ENCODE data around the gene PRELID3B. TPM values are rescaled to one million over a fixed set of nuclear protein-coding genes. Genes with fewer than 3 reads are reported as not detected.

The PRELID3B gene
- total RNA-seq (2016; rRNA removed; fragmentation: Illumina TruSeq; extraction: Trizol) (42.6 and 59.8 TPM in 2 replicates), polyA plus RNA-seq (2011; rRNA removed) (19.5 and 23.3 TPM in 2 replicates), polyA minus RNA-seq (2011; rRNA and poly(A)+ RNA removed; ENCODE audit: low replicate concordance) (35.2 and 278 TPM in 2 replicates), Bru-seq, nascent RNA (percentile 75 among the genes with signal in this experiment), BruChase-seq, experiment 1, labeled RNA remaining after a 6-hour chase (percentile 94 among the genes with signal in this experiment), BruChase-seq, experiment 2, labeled RNA remaining after a 2-hour chase (percentile 87 among the genes with signal in this experiment)
- total RNA-seq (2016; cell fraction: cytosol; rRNA removed; fragmentation: Illumina TruSeq; extraction: Trizol; ENCODE audit: low read depth): 19.8 and 23.7 TPM in 2 replicates
- 40.7 and 62.3 TPM in 2 replicates for total RNA-seq (2016; cell fraction: insoluble cytoplasmic fraction; rRNA removed; fragmentation: Illumina TruSeq; extraction: Trizol)
- total RNA-seq (2016; cell fraction: membrane; rRNA removed; fragmentation: Illumina TruSeq; extraction: Trizol): 47.0 and 50.1 TPM in 2 replicates
- 15.4 and 21.0 TPM in 2 replicates for total RNA-seq (2016; cell fraction: nucleus; rRNA removed; fragmentation: Illumina TruSeq; extraction: Trizol)
- polyA plus RNA-seq (2011; cell fraction: cytosol; rRNA removed): 7.1 and 11.2 TPM in 2 replicates
- 6.0 and 7.6 TPM in 2 replicates for polyA plus RNA-seq (2011; cell fraction: nucleus; rRNA removed)
- polyA plus RNA-seq (2012): 17.6 and 21.3 TPM in 2 replicates
- 16.2 and 20.1 TPM in 2 replicates for polyA plus RNA-seq (2016; cell fraction: cytosol; fragmentation: Illumina TruSeq; extraction: Trizol; ENCODE audit: low read depth)
- 46.4 and 46.8 TPM in 2 replicates for polyA plus RNA-seq (2016; cell fraction: insoluble cytoplasmic fraction; fragmentation: Illumina TruSeq; extraction: Trizol; ENCODE audit: low read depth)
- polyA plus RNA-seq (2016; cell fraction: membrane; fragmentation: Illumina TruSeq; extraction: Trizol; ENCODE audit: low read depth): 29.0 and 30.9 TPM in 2 replicates
- polyA plus RNA-seq (2016; cell fraction: nucleus; fragmentation: Illumina TruSeq; extraction: Trizol; ENCODE audit: insufficient read depth, low read depth): 22.7 and 25.0 TPM in 2 replicates
- 23.0 and 32.6 TPM in 2 replicates for polyA minus RNA-seq (2011; cell fraction: cytosol; rRNA and poly(A)+ RNA removed)
- 9.5 and 14.8 TPM in 2 replicates for polyA minus RNA-seq (2011; cell fraction: nucleus; rRNA and poly(A)+ RNA removed)
- long read RNA-seq, experiment 1, transcript PRELID3B-201 (6 exons, 2,626 nt): major isoform, 15 of 41 reads
- long read RNA-seq, experiment 1, partial matches to known transcripts: 1 of 41 reads
- long read RNA-seq, experiment 1, other reads (novel, unspliced or antisense): 24 of 41 reads
- long read RNA-seq, experiment 2, transcript PRELID3B-201 (6 exons, 2,626 nt): major isoform, 15 of 44 reads
- long read RNA-seq, experiment 2, partial matches to known transcripts: 4 of 44 reads
- long read RNA-seq, experiment 2, other reads (novel, unspliced or antisense): 25 of 44 reads

GRCh38 chr20:59042151-59042795 is at the start of gene PRELID3B:
PRELID3B (minus strand) TSS chr20:59042786; CDS start chr20:59042730, 56 bp downstream.
- ChIA-PET CTCF (ENCODE audit: low intra/inter-chr PET ratio, low total read pairs) (no interaction called here), POLR2A (interaction anchor here (1.4 to 3.0 kb wide), 2 partner anchors 10 to 153 kb away, joined by 4 to 21 read pairs; partner anchors contain the start of gene ATP5F1E)
- DNase-seq (ENCODE audit: low spot score) (peak; percentile 30), ATAC-seq (peak; percentile 76), FAIRE-seq (peak; percentile 71)
- Histone ChIP-seq H3K4me2 (ENCODE audit: low read depth, low read length) (peak within 1 kb of the TSS; percentile 56), H3K4me3 (replicated peaks in 1 of 3; ENCODE audit: insufficient read depth in 1 of 3, low read depth in 2 of 3, low read length in 3 of 3) (peak within 1 kb of the TSS; percentile 20 to 67 (median 61); a peak in 5 of 6 replicates), H3K27ac (ENCODE audit: extremely low read length, insufficient read depth, low read length) (peak within 1 kb of the TSS; percentile 46), H3K36me3 (replicated peaks in 1 of 2; ENCODE audit: control insufficient read depth in 1 of 2, insufficient read depth in 2 of 2, low read length in 2 of 2) (no peaks in the 10 kb centered on the region), H3K9ac (ENCODE audit: insufficient read depth, low read depth, low read length) (peak within 1 kb of the TSS; percentile 60), H3K79me2 (ENCODE audit: insufficient read depth, low read length) (peaks cover 25% of the 10 kb centered on the region), H3K27me3 (ENCODE audit: control insufficient read depth in 1 of 2, insufficient read depth in 2 of 2, low read length in 2 of 2) (peaks cover 2 to 3% of the 10 kb centered on the region in 2 experiments; a peak in 2 of 5 replicates), H4K20me1 (ENCODE audit: insufficient read depth, low read length) (no peaks in the 10 kb centered on the region), H2AFZ (ENCODE audit: low read length) (no peak within 1 kb of the TSS), H3K9me3 (ENCODE audit: low read length) (no peaks in the 10 kb centered on the region), H3K4me1 (ENCODE audit: insufficient read depth, low read length) (peaks cover 18% of the 10 kb centered on the region)
- 43% methylated on average over 39 of the region's 50 CpGs for WGBS (ENCODE audit: low lambda C conversion rate)
- in situ Hi-C loops (cut with HindIII; ENCODE audit: extremely low pct_ligation_motif_present, low pct_unique_long_range_greater_than_20kb): no loop called here
- intact Hi-C loops (cut with micrococcal nuclease; ENCODE audit: unreplicated experiment): no loop called here
- BruUV-seq (replicated peaks): no TSS peak
- TF ChIP-seq ZBTB49 (CRISPR knock-in tag; IDR thresholded peaks at IDR 0.05; ENCODE audit: borderline replicate concordance) (no peak), GABPB1 (CRISPR knock-in tag; IDR thresholded peaks at IDR 0.05) (peak; percentile 90), KDM5B (CRISPR knock-in tag; IDR thresholded peaks at IDR 0.05; ENCODE audit: borderline replicate concordance) (peak; percentile 91; the same call in 1 of the 2 replicates), SP4 (CRISPR knock-in tag; IDR thresholded peaks at IDR 0.05) (0 out of 2 replicates have a peak, but pooled peaks have one; percentile 12), SMC3 (IDR thresholded peaks at IDR 0.05; ENCODE audit: low read length) (no peak), PRDM15 (CRISPR knock-in tag; IDR thresholded peaks at IDR 0.05) (no peak), ZNF557 (CRISPR knock-in tag; IDR thresholded peaks at IDR 0.05) (no peak), HMG20B (CRISPR knock-in tag; conservative IDR thresholded peaks at IDR 0.05) (no peak), HIVEP1 (CRISPR knock-in tag; IDR thresholded peaks at IDR 0.05) (peak; percentile 94), KDM3A (CRISPR knock-in tag; IDR thresholded peaks at IDR 0.05; ENCODE audit: low read depth) (no peak), ZNF766 (CRISPR knock-in tag; IDR thresholded peaks at IDR 0.05; ENCODE audit: borderline replicate concordance) (peak; percentile 56; the same call in 1 of the 2 replicates), HMGA1 (CRISPR knock-in tag; conservative IDR thresholded peaks at IDR 0.05) (no peak), ZNF737 (CRISPR knock-in tag; IDR thresholded peaks at IDR 0.05; ENCODE audit: borderline replicate concordance) (peak; percentile 91)

Data from HepG2 (cell line).